ENCODE results near the gene PAPPA. TPM values are rescaled to one million over a fixed set of nuclear protein-coding genes. Genes with fewer than 3 reads are reported as not detected.

Gene PAPPA
- total RNA-seq, 3 donors from 2014 or later (not counting 1 experiment from before 2014, with no cell fraction given) = not detected

DNA sequence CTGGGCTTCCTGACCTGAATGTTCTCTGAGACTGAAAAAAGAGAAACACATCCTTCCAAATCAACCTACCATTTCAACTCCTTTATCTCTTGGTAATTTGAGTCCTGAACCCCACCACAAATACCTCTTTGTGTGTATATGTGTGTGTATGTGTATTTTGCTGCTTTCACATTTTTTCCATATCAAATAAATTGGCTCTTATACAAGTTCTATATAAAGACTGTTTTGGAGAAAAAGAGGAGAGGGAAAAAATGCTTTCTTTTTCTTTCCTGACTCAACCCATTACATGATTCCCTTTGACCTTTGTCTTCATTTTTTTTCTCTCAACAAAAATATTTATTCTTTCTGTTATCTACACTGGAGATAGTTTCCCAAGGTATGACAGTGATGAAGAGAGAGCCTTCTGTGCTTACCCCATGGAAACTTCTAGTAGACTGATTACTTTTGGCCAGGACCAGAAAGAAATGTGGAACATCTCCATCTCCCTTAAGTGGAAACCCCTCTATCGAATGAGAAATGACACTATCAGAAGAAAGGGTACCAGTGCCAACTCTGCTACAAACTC, 85.3 kb downstream of the PAPPA start:
- Mint-ChIP-seq H3K4me3 (no peak overlapping the region), H3K27ac (no peak overlapping the region), H3K9me3 (peaks cover 0 to 12% of the 10 kb centered on the region in 2 donors), H3K27me3 (ENCODE audit: low read depth in 2 of 2) (no peaks in the 10 kb centered on the region), H3K4me1 (no peaks in the 10 kb centered on the region), H3K36me3 (no peaks in the 10 kb centered on the region)
- Histone ChIP-seq H3K4me1 (ENCODE audit: control insufficient read depth, insufficient read depth, low read length) (no peaks in the 10 kb centered on the region), H3K27me3 (ENCODE audit: control insufficient read depth, insufficient read depth, low read length) (no peaks in the 10 kb centered on the region), H3K9me3 (ENCODE audit: control insufficient read depth, insufficient read depth, low read length) (no peaks in the 10 kb centered on the region), H3K27ac (ENCODE audit: low read length) (no peak overlapping the region), H3K4me3 (ENCODE audit: low read length) (no peak overlapping the region), H3K36me3 (ENCODE audit: control insufficient read depth, insufficient read depth, low read length) (no peaks in the 10 kb centered on the region)
- WGBS (ENCODE audit: insufficient coverage) = 83% methylated on average over 1 of the region's 1 CpG
- TF ChIP-seq, protein P1, sequence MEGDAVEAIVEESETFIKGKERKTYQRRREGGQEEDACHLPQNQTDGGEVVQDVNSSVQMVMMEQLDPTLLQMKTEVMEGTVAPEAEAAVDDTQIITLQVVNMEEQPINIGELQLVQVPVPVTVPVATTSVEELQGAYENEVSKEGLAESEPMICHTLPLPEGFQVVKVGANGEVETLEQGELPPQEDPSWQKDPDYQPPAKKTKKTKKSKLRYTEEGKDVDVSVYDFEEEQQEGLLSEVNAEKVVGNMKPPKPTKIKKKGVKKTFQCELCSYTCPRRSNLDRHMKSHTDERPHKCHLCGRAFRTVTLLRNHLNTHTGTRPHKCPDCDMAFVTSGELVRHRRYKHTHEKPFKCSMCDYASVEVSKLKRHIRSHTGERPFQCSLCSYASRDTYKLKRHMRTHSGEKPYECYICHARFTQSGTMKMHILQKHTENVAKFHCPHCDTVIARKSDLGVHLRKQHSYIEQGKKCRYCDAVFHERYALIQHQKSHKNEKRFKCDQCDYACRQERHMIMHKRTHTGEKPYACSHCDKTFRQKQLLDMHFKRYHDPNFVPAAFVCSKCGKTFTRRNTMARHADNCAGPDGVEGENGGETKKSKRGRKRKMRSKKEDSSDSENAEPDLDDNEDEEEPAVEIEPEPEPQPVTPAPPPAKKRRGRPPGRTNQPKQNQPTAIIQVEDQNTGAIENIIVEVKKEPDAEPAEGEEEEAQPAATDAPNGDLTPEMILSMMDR (IDR thresholded peaks at IDR 0.05) = no peak
- intact Hi-C loops (cut with micrococcal nuclease) = no loop called here
- no peak for DNase-seq
- ATAC-seq = no peak

DNA sequence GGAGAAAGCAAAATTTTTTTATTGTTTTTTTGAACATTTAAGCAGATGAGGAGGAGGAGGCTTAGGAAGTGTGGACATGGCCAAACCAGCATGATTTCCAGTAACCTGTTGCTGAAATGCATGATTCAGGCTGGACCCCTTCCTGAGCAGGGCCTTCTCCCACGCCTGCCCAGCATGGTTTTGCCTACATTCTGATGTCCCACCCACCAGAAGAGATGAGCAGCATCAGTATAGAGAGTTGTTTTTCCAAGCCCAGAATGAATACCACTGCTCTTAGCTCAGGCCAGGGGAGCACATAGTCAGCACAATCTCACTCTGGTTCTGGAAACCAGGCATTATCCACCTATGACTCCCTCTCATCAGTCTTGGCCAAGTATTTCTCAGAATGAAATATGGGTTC, 90.1 kb downstream of the PAPPA start:
- no peak overlapping the region for H3K27ac ChIP-seq (ENCODE audit: low read length)
- TF ChIP-seq, protein P1 (IDR thresholded peaks at IDR 0.05) = no peak
- DNase-seq = no peak

DNA sequence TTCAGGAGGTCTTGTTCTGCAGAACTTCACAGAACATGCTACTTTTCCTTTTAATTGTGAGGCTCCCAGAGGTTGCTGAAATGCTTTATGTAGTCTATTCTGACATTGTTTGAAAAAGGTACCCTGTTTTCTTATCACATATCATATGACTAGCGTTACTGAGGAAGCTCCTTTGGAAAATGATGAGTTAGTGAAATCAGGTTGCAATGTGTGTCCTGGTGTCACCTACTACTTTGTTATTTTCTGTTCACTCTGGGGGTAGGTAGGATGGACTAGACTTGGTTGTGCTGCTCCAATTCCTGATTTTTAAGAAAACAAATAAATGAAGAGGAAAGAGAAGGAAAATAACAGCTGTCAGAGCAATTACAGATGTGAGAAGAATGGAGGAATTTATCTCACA, 93.7 kb downstream of the PAPPA start:
- peaks cover 4 to 18% of the 10 kb centered on the region in 2 donors for H3K9me3 Mint-ChIP-seq
- intact Hi-C loops (cut with micrococcal nuclease) = no loop called here
- no peaks in the 10 kb centered on the region for H3K9me3 ChIP-seq (ENCODE audit: control insufficient read depth, insufficient read depth, low read length)

More for the DNA sequence above, 90.1 kb downstream of the PAPPA start:
- Mint-ChIP-seq H3K9me3 (peaks cover 0 to 19% of the 10 kb centered on the region in 2 donors), H3K4me3 (no peak overlapping the region), H3K4me1 (no peaks in the 10 kb centered on the region), H3K36me3 (peaks cover 7% of the 10 kb centered on the region), H3K27me3 (ENCODE audit: low read depth in 2 of 2) (no peaks in the 10 kb centered on the region), H3K27ac (no peak overlapping the region)
- intact Hi-C loops (cut with micrococcal nuclease) = no loop called here
- ATAC-seq = no peak
- no peaks in the 10 kb centered on the region for H3K9me3 ChIP-seq (ENCODE audit: control insufficient read depth, insufficient read depth, low read length)
- WGBS (ENCODE audit: insufficient coverage) = 55% methylated on average over 1 of the region's 1 CpG
- H3K27me3 ChIP-seq (ENCODE audit: control insufficient read depth, insufficient read depth, low read length) = no peaks in the 10 kb centered on the region
- no peak overlapping the region for H3K4me3 ChIP-seq (ENCODE audit: low read length)
- no peaks in the 10 kb centered on the region for H3K4me1 ChIP-seq (ENCODE audit: control insufficient read depth, insufficient read depth, low read length)
- no peaks in the 10 kb centered on the region for H3K36me3 ChIP-seq (ENCODE audit: control insufficient read depth, insufficient read depth, low read length)

More for the DNA sequence above, 93.7 kb downstream of the PAPPA start:
- Mint-ChIP-seq H3K36me3 (peaks cover 7% of the 10 kb centered on the region), H3K27me3 (ENCODE audit: low read depth in 2 of 2) (no peaks in the 10 kb centered on the region), H3K4me3 (no peak overlapping the region), H3K27ac (no peak overlapping the region), H3K4me1 (no peaks in the 10 kb centered on the region)
- no peaks in the 10 kb centered on the region for H3K27me3 ChIP-seq (ENCODE audit: control insufficient read depth, insufficient read depth, low read length)
- TF ChIP-seq, protein P1 (IDR thresholded peaks at IDR 0.05) = no peak
- ATAC-seq = no peak
- no peaks in the 10 kb centered on the region for H3K36me3 ChIP-seq (ENCODE audit: control insufficient read depth, insufficient read depth, low read length)
- no peak overlapping the region for H3K4me3 ChIP-seq (ENCODE audit: low read length)
- DNase-seq = no peak
- no peak overlapping the region for H3K27ac ChIP-seq (ENCODE audit: low read length)
- H3K4me1 ChIP-seq (ENCODE audit: control insufficient read depth, insufficient read depth, low read length) = no peaks in the 10 kb centered on the region
- WGBS (ENCODE audit: insufficient coverage) = no CpG with 5 or more reads among the region's 1 CpG
